HG02981 (cell line): ENCODE measurements around the gene RRBP1.

Experiments
- ATAC-seq: cut with Tn5 transposase; IDR thresholded peaks from one replicate; pipeline ENCODE4 v1.9.1; 2021; ENCODE audit warnings: mild to moderate bottlenecking, moderate library complexity; ENCODE audit not compliant: unreplicated experiment

The RRBP1 gene

GRCh38 chr20:17682103-17682888, at the start of gene RRBP1:
RRBP1 (minus strand) TSS chr20:17682242; CDS start chr20:17660507, 21,735 bp downstream.
- peak; percentile 87 for ATAC-seq

- ATAC-seq = no peak
Measured at GRCh38 chr20:17731233-17731632, 49.2 kb upstream of the RRBP1 start.

GRCh38 chr20:17730071-17730470, 48.0 kb upstream of the RRBP1 start:
- no peak for ATAC-seq

GRCh38 chr20:17728074-17728473, 46.0 kb upstream of the RRBP1 start:
- ATAC-seq = no peak

GRCh38 chr20:17727351-17727750, 45.3 kb upstream of the RRBP1 start:
- ATAC-seq = no peak

- ATAC-seq = no peak
Measured at GRCh38 chr20:17726902-17727301, 44.9 kb upstream of the RRBP1 start.

GRCh38 chr20:17725094-17725835, 43.2 kb upstream of the RRBP1 start:
- ATAC-seq = no peak

- ATAC-seq = no peak
Measured at GRCh38 chr20:17723301-17723691, 41.3 kb upstream of the RRBP1 start.

- no peak for ATAC-seq
Measured at GRCh38 chr20:17722493-17723300, 40.7 kb upstream of the RRBP1 start.

GRCh38 chr20:17721802-17722486, 39.9 kb upstream of the RRBP1 start:
- no peak for ATAC-seq

- ATAC-seq = no peak
Measured at GRCh38 chr20:17720755-17721154, 38.7 kb upstream of the RRBP1 start.

- ATAC-seq = no peak
Measured at GRCh38 chr20:17716331-17716730, 34.3 kb upstream of the RRBP1 start.

GRCh38 chr20:17715075-17715474, 33.0 kb upstream of the RRBP1 start:
- ATAC-seq = no peak

- no peak for ATAC-seq
Measured at GRCh38 chr20:17714597-17714996, 32.6 kb upstream of the RRBP1 start.

GRCh38 chr20:17712708-17713107, 30.7 kb upstream of the RRBP1 start:
- no peak for ATAC-seq

GRCh38 chr20:17712201-17712600, 30.2 kb upstream of the RRBP1 start:
- no peak for ATAC-seq

- no peak for ATAC-seq
Measured at GRCh38 chr20:17711267-17711627, 29.2 kb upstream of the RRBP1 start.

GRCh38 chr20:17710379-17711266, 28.6 kb upstream of the RRBP1 start:
- no peak for ATAC-seq

GRCh38 chr20:17709361-17710293, 27.6 kb upstream of the RRBP1 start:
- ATAC-seq = no peak
